ENCODE results near the gene MBLAC1. TPM values are rescaled to one million over a fixed set of nuclear protein-coding genes. Genes with fewer than 3 reads are reported as not detected.
A peak's percentile ranks its signal among the peaks of the same experiment; 100 is the strongest.

Gene MBLAC1
- total and polyA plus RNA-seq, 9 of the 15 experiments (the other 6 are each of a cell fraction or from before 2014, with no cell fraction given), result 0.03 to 3.1 (median 0.52) TPM

DNA sequence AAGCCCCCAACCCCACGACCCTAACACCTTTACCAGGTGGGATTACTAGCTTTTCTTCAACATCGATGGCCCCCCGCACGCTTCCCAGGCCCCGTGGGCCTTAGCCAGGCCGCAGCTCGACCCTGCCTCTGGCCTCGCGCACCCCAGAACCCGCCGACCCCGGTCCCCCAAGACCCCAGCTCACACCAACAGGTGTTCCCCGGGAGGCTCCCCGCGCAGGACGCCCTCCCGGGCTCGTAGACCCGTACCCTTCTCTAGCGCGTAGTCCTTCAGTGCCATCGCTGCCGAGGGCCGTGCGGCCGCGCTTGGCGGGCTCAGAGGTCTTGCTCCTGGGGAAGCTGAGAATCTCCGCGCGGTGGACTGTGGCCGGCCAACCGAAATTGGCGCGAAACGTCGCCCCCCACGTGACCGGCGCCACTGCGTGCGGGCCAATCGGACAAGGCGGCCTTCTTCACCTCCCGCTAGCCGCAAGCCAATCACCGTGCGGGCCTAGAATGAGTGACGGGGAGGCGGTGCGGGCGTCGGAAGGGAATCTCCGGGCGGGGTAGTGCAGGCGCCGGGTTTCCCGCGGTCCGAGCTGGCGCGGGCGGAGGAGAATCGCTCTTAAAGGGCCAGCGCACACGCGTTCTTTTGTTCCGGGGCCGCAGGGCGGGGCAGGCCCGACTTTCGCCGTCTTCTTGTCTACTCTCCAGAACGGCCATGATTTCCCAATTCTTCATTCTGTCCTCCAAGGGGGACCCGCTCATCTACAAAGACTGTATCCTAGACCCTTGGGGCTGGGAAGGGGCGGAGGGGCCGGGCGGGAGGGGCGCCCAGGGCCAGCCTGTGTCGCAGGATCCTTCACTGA lies 25.5 kb upstream of the MBLAC1 start, which contains the start of the genes AP4M1 and MCM7 (continued):
- no peak for TF ChIP-seq MCM7 (IDR thresholded peaks at IDR 0.05)
- TF ChIP-seq HIVEP1 (CRISPR knock-in tag; IDR thresholded peaks at IDR 0.05), result 0 out of 2 replicates have a peak, but pooled peaks have one; percentile 41
- TF ChIP-seq, protein P1, sequence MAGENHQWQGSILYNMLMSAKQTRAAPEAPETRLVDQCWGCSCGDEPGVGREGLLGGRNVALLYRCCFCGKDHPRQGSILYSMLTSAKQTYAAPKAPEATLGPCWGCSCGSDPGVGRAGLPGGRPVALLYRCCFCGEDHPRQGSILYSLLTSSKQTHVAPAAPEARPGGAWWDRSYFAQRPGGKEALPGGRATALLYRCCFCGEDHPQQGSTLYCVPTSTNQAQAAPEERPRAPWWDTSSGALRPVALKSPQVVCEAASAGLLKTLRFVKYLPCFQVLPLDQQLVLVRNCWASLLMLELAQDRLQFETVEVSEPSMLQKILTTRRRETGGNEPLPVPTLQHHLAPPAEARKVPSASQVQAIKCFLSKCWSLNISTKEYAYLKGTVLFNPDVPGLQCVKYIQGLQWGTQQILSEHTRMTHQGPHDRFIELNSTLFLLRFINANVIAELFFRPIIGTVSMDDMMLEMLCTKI (IDR thresholded peaks at IDR 0.05; ENCODE audit: partially characterized antibody), result no peak
- TF ChIP-seq, protein P2, sequence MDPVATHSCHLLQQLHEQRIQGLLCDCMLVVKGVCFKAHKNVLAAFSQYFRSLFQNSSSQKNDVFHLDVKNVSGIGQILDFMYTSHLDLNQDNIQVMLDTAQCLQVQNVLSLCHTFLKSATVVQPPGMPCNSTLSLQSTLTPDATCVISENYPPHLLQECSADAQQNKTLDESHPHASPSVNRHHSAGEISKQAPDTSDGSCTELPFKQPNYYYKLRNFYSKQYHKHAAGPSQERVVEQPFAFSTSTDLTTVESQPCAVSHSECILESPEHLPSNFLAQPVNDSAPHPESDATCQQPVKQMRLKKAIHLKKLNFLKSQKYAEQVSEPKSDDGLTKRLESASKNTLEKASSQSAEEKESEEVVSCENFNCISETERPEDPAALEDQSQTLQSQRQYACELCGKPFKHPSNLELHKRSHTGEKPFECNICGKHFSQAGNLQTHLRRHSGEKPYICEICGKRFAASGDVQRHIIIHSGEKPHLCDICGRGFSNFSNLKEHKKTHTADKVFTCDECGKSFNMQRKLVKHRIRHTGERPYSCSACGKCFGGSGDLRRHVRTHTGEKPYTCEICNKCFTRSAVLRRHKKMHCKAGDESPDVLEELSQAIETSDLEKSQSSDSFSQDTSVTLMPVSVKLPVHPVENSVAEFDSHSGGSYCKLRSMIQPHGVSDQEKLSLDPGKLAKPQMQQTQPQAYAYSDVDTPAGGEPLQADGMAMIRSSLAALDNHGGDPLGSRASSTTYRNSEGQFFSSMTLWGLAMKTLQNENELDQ (CRISPR knock-in tag; IDR thresholded peaks at IDR 0.05; ENCODE audit: borderline replicate concordance), result peak; percentile 92; the same call in 1 of the 2 replicates
- TF ChIP-seq, protein P3, sequence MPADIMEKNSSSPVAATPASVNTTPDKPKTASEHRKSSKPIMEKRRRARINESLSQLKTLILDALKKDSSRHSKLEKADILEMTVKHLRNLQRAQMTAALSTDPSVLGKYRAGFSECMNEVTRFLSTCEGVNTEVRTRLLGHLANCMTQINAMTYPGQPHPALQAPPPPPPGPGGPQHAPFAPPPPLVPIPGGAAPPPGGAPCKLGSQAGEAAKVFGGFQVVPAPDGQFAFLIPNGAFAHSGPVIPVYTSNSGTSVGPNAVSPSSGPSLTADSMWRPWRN (IDR thresholded peaks at IDR 0.05; ENCODE audit: low read depth), result peak; percentile 36; the same call in 1 of the 2 replicates
- peak; percentile 25; the same call in 1 of the 2 replicates for TF ChIP-seq TCF3 (CRISPR knock-in tag; IDR thresholded peaks at IDR 0.05)
- no peak for TF ChIP-seq ZNF197 (CRISPR knock-in tag; IDR thresholded peaks at IDR 0.05; ENCODE audit: low read depth)
- peak; percentile 61 for TF ChIP-seq SIN3B (IDR thresholded peaks at IDR 0.05; ENCODE audit: low read depth)
- 0 out of 2 replicates have a peak, but pooled peaks have one; percentile 35 for TF ChIP-seq ZNF165 (CRISPR knock-in tag; IDR thresholded peaks at IDR 0.05; ENCODE audit: borderline replicate concordance)
- peak; percentile 96 for TF ChIP-seq NFYB (IDR thresholded peaks at IDR 0.05; ENCODE audit: extremely low read depth, insufficient read length)
- TF ChIP-seq FOXA3 (CRISPR knock-in tag; conservative IDR thresholded peaks at IDR 0.05 in 1 of 2, IDR thresholded peaks at IDR 0.05 in 1 of 2), result peak in 1 of 2 experiments; percentile 60; a peak in 2 of 4 replicates
- TF ChIP-seq ZKSCAN1 (IDR thresholded peaks at IDR 0.05; ENCODE audit: low read depth, low read length), result peak; percentile 41; the same call in 1 of the 2 replicates
- peak; percentile 40; the same call in 1 of the 2 replicates for TF ChIP-seq ZNF124 (CRISPR knock-in tag; IDR thresholded peaks at IDR 0.05)
- TF ChIP-seq, protein P4, sequence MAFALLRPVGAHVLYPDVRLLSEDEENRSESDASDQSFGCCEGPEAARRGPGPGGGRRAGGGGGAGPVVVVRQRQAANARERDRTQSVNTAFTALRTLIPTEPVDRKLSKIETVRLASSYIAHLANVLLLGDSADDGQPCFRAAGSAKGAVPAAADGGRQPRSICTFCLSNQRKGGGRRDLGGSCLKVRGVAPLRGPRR (CRISPR knock-in tag; IDR thresholded peaks at IDR 0.05), result 0 out of 2 replicates have a peak, but pooled peaks have one; percentile 45
- peak in 2 of 3 experiments; percentile 32 to 72 for TF ChIP-seq YY1 (IDR thresholded peaks at IDR 0.05; ENCODE audit: borderline replicate concordance in 1 of 3, control insufficient read depth in 1 of 3, extremely low read depth in 1 of 3, insufficient read depth in 3 of 3, insufficient read length in 1 of 3, insufficient replicate concordance in 2 of 3, low read depth in 1 of 3, low read length in 2 of 3)
- peak; percentile 7; the same call in 1 of the 2 replicates for TF ChIP-seq NCOR1 (IDR thresholded peaks at IDR 0.05)
- TF ChIP-seq POLR2A (conservative IDR thresholded peaks at IDR 0.05), result peak; percentile 96
- TF ChIP-seq NBN (IDR thresholded peaks at IDR 0.05; ENCODE audit: low read depth), result no peak
- peak; percentile 49 for TF ChIP-seq CHD1 (IDR thresholded peaks at IDR 0.05; ENCODE audit: low read length)
- TF ChIP-seq ZNF583 (CRISPR knock-in tag; IDR thresholded peaks at IDR 0.05), result peak; percentile 79
- TF ChIP-seq SRSF3 (IDR thresholded peaks at IDR 0.05; ENCODE audit: insufficient read depth, low read length), result peak; percentile 97
- peak; percentile 86 for TF ChIP-seq POLR2H (tag; IDR thresholded peaks at IDR 0.05; ENCODE audit: low read depth)
